AG08396 (cell line): ENCODE data around the gene SMO.
"Not testable (repeated sequence)": the region's sequence is repeated elsewhere in the genome, so short reads cannot be mapped to it uniquely, and the experiment has no call there.

Experiments used
- DNase-seq: peaks from one replicate; pipeline ENCODE4 v3.0.0; 2012; ENCODE audit warnings: low spot score, mixed read lengths

The SMO gene

DNA sequence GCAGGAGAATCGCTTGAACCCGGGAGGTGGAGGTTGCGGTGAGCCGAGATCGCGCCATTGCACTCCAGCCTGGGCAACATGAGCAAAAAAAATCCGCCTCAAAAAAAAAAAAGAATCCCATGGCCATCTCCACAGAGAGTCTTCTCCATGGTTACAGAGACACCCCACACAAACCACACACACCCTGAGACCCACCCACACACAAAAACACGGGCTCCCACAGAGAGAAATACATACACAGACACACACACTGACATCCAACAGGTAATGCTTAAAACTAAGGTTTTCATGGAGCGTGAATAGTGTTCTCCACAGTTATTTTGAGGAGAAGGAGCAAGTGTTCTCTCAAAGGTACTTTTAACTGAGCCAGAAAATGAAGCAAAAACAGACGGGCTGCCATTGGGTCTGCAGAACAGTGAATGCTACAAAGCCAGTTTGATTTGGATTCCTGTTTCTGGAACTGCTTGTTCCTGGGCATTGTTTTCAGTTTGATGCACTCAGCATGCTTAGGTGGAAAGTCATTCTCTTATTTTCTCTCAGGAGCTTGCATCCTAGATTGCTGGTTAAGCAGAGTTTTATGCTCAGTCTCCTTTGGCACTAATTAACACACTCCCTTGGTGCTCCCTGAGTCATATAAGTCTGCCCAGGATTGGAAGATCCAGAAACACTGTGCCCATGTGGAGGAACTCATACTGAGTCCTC lies 51.8 kb downstream of the SMO start:
- no peak for DNase-seq

- DNase-seq, result no peak
Observed at GRCh38 chr7:129244220-129244619, 55.8 kb downstream of the SMO start.

- no peak for DNase-seq
Observed at GRCh38 chr7:129245533-129245932, 57.1 kb downstream of the SMO start.

GRCh38 chr7:129247087-129247486 lies 58.7 kb downstream of the SMO start:
- DNase-seq, result no peak

GRCh38 chr7:129252128-129252527 lies 63.7 kb downstream of the SMO start:
- no peak for DNase-seq

GRCh38 chr7:129252603-129253002 lies 64.2 kb downstream of the SMO start:
- DNase-seq, result not testable (repeated sequence)

DNA sequence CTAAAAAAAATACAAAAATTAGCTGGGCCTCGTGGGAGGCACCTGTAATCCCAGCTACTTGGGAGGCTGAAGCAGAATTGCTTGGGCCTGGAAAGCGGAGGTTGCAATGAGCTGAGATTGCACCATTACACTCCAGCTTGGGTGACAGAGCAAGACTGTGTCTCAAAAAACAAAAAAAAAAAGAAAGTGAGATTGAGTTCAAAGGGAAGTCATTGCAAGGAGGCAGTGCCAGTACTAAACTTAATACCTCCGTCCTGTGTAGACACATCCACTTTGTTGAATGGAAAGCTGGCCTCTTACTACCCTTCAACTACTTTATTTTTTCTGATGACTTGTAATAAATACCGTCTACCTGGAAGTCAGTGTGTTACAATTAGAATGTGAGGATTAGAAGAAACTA lies 67.4 kb downstream of the SMO start:
- no peak for DNase-seq

GRCh38 chr7:129256221-129256620 lies 67.8 kb downstream of the SMO start:
- DNase-seq, result no peak

DNA sequence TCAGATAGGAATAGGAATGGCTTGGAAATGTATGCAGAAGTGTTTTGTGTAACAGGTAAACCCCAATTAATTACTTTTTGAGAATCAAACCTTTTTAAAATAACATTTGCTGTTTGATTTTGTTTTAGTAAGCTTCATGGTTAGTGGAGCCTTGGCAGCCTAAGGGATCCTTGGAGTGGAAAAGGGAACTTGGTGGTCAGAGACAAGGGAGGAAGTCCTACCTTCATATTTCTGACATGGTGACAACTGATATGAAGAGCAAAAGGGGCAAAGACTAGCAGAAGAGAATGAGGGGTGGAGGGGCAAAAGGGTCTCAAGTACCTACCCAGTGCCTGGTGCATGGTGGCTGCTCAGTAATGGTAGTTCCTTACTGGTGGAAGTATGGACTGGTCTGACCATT lies 68.7 kb downstream of the SMO start:
- DNase-seq, result no peak

GRCh38 chr7:129258649-129259389 lies 70.4 kb downstream of the SMO start:
- DNase-seq, result no peak

- DNase-seq, result no peak
Observed at GRCh38 chr7:129262324-129262723, 73.9 kb downstream of the SMO start.
